ENCODE measurements around the gene CNR1.

DNA sequence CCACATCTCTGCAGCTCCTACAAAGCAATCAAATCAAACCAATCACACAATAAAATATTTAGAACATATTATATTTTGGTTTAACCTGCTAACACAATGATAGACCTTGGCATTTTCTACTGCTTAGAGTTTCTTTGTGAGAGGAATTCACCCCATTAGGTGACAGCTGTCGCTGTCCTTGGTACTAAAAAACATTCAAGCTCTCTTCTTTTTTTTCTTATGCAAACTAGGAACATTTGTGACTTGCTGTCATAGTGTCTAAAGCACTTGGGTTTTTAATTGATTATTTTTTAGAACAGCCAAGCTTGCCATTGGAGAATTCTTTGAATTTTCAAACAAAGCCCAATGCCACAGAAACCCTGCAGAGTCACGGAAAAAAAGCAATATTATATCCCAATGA lies 46.4 kb downstream of the CNR1 start:
- TF ChIP-seq CTCF (IDR thresholded peaks at IDR 0.05) (no peak), POLR2A (IDR thresholded peaks at IDR 0.05) (no peak)

All from testis (tissue), 2 donors.